ENCODE measurements around the gene SKP2.

Gene SKP2

GRCh38 chr5:36200513-36200912 lies 48.6 kb downstream of the SKP2 start:
- TF ChIP-seq TEAD4 (IDR thresholded peaks at IDR 0.05), result no peak
- no peak for TF ChIP-seq TCF12 (IDR thresholded peaks at IDR 0.05; ENCODE audit: low read depth)
- no peak for TF ChIP-seq USF1 (IDR thresholded peaks at IDR 0.05)
- TF ChIP-seq MAX (IDR thresholded peaks at IDR 0.05), result no peak
- TF ChIP-seq NFIC (IDR thresholded peaks at IDR 0.05), result no peak
- no peak for TF ChIP-seq EP300 (IDR thresholded peaks at IDR 0.05; ENCODE audit: borderline replicate concordance)
- no peak for TF ChIP-seq CEBPB (IDR thresholded peaks at IDR 0.05)
- no peak for TF ChIP-seq REST (IDR thresholded peaks at IDR 0.05; ENCODE audit: low read depth)
- no peak for TF ChIP-seq CREB1 (IDR thresholded peaks at IDR 0.05; ENCODE audit: low read depth)
- no peak for TF ChIP-seq RAD21 (IDR thresholded peaks at IDR 0.05; ENCODE audit: low read depth)
- TF ChIP-seq ZBTB7A (IDR thresholded peaks at IDR 0.05; ENCODE audit: low read depth), result no peak
- TF ChIP-seq EGR1 (IDR thresholded peaks at IDR 0.05), result no peak

GRCh38 chr5:36202521-36202961 lies 50.6 kb downstream of the SKP2 start:
- no peak for TF ChIP-seq REST (IDR thresholded peaks at IDR 0.05; ENCODE audit: low read depth)
- no peak for TF ChIP-seq ZBTB7A (IDR thresholded peaks at IDR 0.05; ENCODE audit: low read depth)
- TF ChIP-seq NFIC (IDR thresholded peaks at IDR 0.05), result no peak
- TF ChIP-seq USF1 (IDR thresholded peaks at IDR 0.05), result no peak
- TF ChIP-seq YY1 (IDR thresholded peaks at IDR 0.05; ENCODE audit: low read depth), result no peak
- TF ChIP-seq TAF1 (IDR thresholded peaks at IDR 0.05; ENCODE audit: low read depth), result no peak
- TF ChIP-seq TCF12 (IDR thresholded peaks at IDR 0.05; ENCODE audit: low read depth), result no peak
- TF ChIP-seq MAX (IDR thresholded peaks at IDR 0.05), result no peak
- TF ChIP-seq EP300 (IDR thresholded peaks at IDR 0.05; ENCODE audit: borderline replicate concordance), result no peak
- no peak for TF ChIP-seq FOXM1 (IDR thresholded peaks at IDR 0.05; ENCODE audit: borderline replicate concordance, low read depth)
- TF ChIP-seq EGR1 (IDR thresholded peaks at IDR 0.05), result no peak

GRCh38 chr5:36205329-36205728 lies 53.4 kb downstream of the SKP2 start:
- TF ChIP-seq CEBPB (IDR thresholded peaks at IDR 0.05) (no peak), NFIC (IDR thresholded peaks at IDR 0.05) (no peak), FOXM1 (IDR thresholded peaks at IDR 0.05; ENCODE audit: borderline replicate concordance, low read depth) (no peak), REST (IDR thresholded peaks at IDR 0.05; ENCODE audit: low read depth) (no peak), YY1 (IDR thresholded peaks at IDR 0.05; ENCODE audit: low read depth) (no peak), EGR1 (IDR thresholded peaks at IDR 0.05) (no peak), USF1 (IDR thresholded peaks at IDR 0.05) (no peak), MAX (IDR thresholded peaks at IDR 0.05) (no peak), EP300 (IDR thresholded peaks at IDR 0.05; ENCODE audit: borderline replicate concordance) (no peak), TAF1 (IDR thresholded peaks at IDR 0.05; ENCODE audit: low read depth) (no peak), CREB1 (IDR thresholded peaks at IDR 0.05; ENCODE audit: low read depth) (no peak), TCF12 (IDR thresholded peaks at IDR 0.05; ENCODE audit: low read depth) (no peak), ZBTB7A (IDR thresholded peaks at IDR 0.05; ENCODE audit: low read depth) (no peak)

- TF ChIP-seq MAX (IDR thresholded peaks at IDR 0.05) (no peak), YY1 (IDR thresholded peaks at IDR 0.05; ENCODE audit: low read depth) (no peak), NFIC (IDR thresholded peaks at IDR 0.05) (no peak), EGR1 (IDR thresholded peaks at IDR 0.05) (no peak), RAD21 (IDR thresholded peaks at IDR 0.05; ENCODE audit: low read depth) (no peak), EP300 (IDR thresholded peaks at IDR 0.05; ENCODE audit: borderline replicate concordance) (no peak), REST (IDR thresholded peaks at IDR 0.05; ENCODE audit: low read depth) (no peak), CEBPB (IDR thresholded peaks at IDR 0.05) (no peak), TCF12 (IDR thresholded peaks at IDR 0.05; ENCODE audit: low read depth) (no peak), TAF1 (IDR thresholded peaks at IDR 0.05; ENCODE audit: low read depth) (no peak), CREB1 (IDR thresholded peaks at IDR 0.05; ENCODE audit: low read depth) (no peak), USF1 (IDR thresholded peaks at IDR 0.05) (no peak), FOXM1 (IDR thresholded peaks at IDR 0.05; ENCODE audit: borderline replicate concordance, low read depth) (no peak), TEAD4 (IDR thresholded peaks at IDR 0.05) (no peak), ZBTB7A (IDR thresholded peaks at IDR 0.05; ENCODE audit: low read depth) (no peak)
These were observed 55.0 kb downstream of the SKP2 start for GRCh38 chr5:36206913-36207312.
